OCI-LY1 (cell line): ENCODE results near the gene ZNHIT2.

Source experiments
- CTCF ChIP-seq: fragments of 200-600 bp; sonication (generic), shearing (Covaris generic); IDR thresholded peaks from 2 replicates; pipeline ENCODE4 v1.5.1; 2017; ENCODE audit warnings: mild to moderate bottlenecking, antibody characterized with exemption, low read length, moderate library complexity, mixed read lengths
- EZH2 ChIP-seq: fragments of 200-600 bp; sonication (generic), shearing (Covaris generic); IDR thresholded peaks from 2 replicates; pipeline ENCODE4 v1.8.0; 2017; ENCODE audit warnings: borderline replicate concordance, mixed run types, mild to moderate bottlenecking, antibody characterized with exemption, low read length, moderate library complexity, mixed read lengths

GRCh38 chr11:65114538-65115171 is 2.8 kb downstream of the ZNHIT2 start:
- no peak for TF ChIP-seq CTCF
- TF ChIP-seq EZH2 = no peak
